Dendritic cell treated with granulocyte-macrophage colony-stimulating factor and Interleukin-4, amounts not matched to agents 40 ng/mL and 50 ng/mL, for 4 days (primary cell): ENCODE results near the gene USP6NL.

ENCODE experiments used
- H3K27ac Mint-ChIP-seq: one replicate; pipeline ENCODE4 v1.8.0; 2022; ENCODE audit warnings: mild to moderate bottlenecking, mixed read lengths
- H3K27me3 Mint-ChIP-seq: one replicate; pipeline ENCODE4 v1.8.0; 2022; ENCODE audit warnings: mild to moderate bottlenecking, mixed read lengths
- H3K36me3 Mint-ChIP-seq: one replicate; pipeline ENCODE4 v1.8.0; 2022; ENCODE audit warnings: low read depth, mixed read lengths
- H3K4me1 Mint-ChIP-seq: one replicate; pipeline ENCODE4 v1.8.0; 2022; ENCODE audit warnings: low read depth, mixed read lengths
- H3K4me3 Mint-ChIP-seq: one replicate; pipeline ENCODE4 v1.8.0; 2022; ENCODE audit warnings: mild to moderate bottlenecking, moderate library complexity, mixed read lengths
- H3K9me3 Mint-ChIP-seq: one replicate; pipeline ENCODE4 v1.8.0; 2022; ENCODE audit warnings: mixed read lengths
- intact Hi-C: fragments of 100-400 bp; cut with micrococcal nuclease; formaldehyde crosslinking; loops from one replicate; pipeline ENCODE4 v1.15.0; 2022

USP6NL gene

DNA sequence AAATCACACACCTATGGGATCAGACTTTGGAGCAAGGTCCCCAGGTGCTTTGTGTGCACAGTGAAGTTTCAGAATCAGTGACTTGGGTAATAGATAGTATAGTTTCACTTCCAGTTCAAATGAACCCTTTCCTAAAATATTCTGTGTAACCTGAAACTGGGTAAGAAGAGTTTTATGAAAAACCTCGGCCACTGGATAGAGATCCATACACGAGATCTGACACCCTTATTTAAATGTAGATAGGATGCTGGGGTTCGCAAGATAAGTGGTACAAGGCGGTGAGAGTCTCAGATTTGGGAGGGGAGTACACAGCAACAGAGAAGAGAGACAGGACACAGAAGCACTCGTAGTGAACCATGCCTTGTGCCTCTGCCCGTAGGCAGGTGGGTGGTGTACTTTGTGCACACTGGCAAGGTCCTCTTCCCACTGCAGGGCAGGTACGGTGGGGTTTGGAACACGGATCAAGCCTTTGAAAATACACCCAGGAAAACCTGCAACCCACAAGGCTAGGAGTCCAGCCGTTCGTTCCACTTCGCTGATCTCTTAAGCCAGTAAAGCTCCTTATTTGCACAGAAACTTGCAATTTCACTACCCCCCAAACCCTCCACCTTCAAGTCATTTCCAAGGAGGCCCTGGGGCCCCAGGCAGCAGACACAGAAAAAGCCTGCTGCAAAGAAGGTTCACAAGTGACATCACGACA, 162.8 kb downstream of the USP6NL start:
- Mint-ChIP-seq H3K27me3 (peaks cover 11% of the 10 kb centered on the region), H3K27ac (no peak overlapping the region), H3K9me3 (no peaks in the 10 kb centered on the region), H3K4me1 (no peaks in the 10 kb centered on the region), H3K36me3 (no peaks in the 10 kb centered on the region), H3K4me3 (no peak overlapping the region)
- intact Hi-C loops: no loop called here

DNA sequence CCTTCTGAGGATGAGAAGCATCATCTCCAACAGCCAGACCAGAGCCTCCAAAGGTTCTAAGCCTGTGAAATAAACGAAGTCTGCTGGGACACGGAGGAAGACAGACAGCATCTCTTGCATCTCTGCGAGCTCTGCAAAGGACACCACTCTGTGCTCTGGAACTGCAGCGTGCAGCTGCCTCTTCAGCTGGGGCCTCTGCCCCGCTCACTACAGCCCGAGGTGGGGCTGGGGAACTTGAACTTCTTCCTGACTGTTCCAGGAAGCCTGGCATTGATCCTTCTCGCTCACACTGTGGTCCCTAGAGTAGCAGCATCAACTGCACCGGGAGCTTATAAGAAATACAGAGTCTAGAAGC, 163.3 kb downstream of the USP6NL start:
- Mint-ChIP-seq H3K36me3 (no peaks in the 10 kb centered on the region), H3K27me3 (peaks cover 11% of the 10 kb centered on the region), H3K27ac (no peak overlapping the region), H3K9me3 (no peaks in the 10 kb centered on the region), H3K4me3 (no peak overlapping the region), H3K4me1 (no peaks in the 10 kb centered on the region)
- intact Hi-C loops: no loop called here

DNA sequence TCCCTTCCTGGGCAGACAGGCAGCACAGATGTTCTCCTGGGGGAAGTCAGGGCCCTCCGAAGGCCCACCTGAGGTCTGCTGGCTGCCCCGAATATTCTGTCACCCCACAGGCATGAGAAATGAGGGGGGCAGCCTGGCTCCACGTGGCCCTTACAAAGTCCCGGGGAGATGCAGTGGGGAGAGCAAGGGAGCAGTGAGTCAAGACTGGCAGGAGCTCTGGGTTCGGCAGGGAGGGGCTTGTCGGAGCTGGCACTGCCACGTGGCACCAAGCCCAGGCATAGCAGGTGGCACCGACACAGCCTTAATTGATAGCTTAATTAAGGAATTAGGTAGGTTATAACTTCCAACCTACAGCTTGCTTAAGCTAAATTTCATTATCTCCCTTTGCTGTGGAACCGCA, 163.9 kb downstream of the USP6NL start:
- H3K27me3 Mint-ChIP-seq: peaks cover 11% of the 10 kb centered on the region
- H3K9me3 Mint-ChIP-seq: no peaks in the 10 kb centered on the region
- H3K36me3 Mint-ChIP-seq: no peaks in the 10 kb centered on the region
- no peak overlapping the region for H3K27ac Mint-ChIP-seq
- no peak overlapping the region for H3K4me3 Mint-ChIP-seq
- no peaks in the 10 kb centered on the region for H3K4me1 Mint-ChIP-seq
- intact Hi-C loops: no loop called here

DNA sequence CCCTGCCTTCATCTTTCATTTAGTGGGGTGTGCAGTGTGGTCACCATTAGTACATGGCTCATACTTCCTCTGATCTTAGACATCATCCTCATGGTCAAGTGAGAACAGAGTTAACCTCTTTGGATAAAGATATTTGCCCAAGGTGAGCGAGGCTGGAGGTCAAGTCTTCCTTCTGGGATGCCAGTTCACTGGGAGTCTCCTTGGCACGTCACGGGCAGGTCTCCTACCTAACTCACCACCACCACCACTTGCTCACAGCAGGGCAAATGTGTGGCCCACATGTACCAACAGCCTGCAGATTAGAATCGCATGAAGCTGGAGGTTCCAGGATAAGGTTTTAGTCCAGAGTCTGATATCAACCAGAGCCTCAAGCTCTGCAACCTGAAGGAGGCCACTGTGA, 164.6 kb downstream of the USP6NL start:
- intact Hi-C loops: no loop called here

DNA sequence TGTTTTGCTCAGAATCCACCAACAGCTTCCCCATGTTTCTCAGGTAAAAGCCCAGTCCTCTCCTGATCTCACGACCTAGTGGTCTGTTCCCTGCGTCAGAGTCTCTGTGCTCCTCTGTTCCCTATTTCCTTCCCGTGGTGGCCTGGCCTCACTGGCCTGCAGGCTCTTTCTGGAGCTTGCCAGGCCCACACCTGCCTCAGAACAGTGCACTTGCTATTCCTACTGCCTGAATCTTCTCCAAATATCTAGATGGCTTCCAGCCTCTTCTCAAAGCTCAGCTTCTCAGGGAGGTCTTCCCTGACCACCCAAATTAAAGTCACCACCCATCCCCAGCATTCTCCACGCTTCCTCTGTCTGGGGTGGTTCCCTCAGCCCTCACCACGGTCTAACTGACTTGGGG, 165.3 kb downstream of the USP6NL start:
- intact Hi-C loops: no loop called here

More for the DNA sequence above, 164.6 kb downstream of the USP6NL start:
- Mint-ChIP-seq H3K27ac (no peak overlapping the region), H3K27me3 (peaks cover 9% of the 10 kb centered on the region), H3K4me1 (no peaks in the 10 kb centered on the region), H3K36me3 (no peaks in the 10 kb centered on the region), H3K4me3 (no peak overlapping the region), H3K9me3 (no peaks in the 10 kb centered on the region)

DNA sequence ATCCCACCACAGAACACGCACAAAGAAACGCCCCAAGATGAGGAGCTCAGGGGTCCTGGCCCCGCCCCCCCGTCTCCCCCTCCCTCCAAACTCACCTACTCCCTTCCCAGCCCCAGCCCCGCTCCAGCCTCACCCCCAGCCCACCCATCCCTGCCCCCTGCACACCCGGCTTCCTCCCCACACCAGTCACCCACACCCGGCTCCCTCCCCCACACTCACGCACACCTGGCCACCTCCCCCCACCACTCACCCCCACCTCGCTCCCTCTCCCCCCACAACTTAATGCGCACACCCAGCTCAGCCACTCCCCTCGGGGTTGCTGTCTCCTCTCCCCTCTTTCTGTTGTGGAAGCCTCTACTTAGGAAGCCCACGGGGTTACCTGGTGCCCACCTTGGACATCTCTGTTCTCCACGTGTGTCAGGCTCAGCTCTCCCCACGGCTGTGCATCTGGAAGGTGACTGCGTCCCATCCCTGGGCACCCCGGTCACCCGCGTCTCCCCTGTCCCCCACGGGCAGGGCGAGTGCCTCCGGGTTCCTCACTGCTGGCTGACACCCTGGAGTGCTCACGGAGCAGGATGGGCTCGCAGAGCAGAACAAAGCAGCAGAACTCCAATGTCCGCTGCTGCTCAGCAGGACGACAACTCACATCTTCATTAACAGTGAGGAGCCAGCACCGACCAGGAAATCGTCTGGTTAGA, 166.8 kb downstream of the USP6NL start:
- Mint-ChIP-seq H3K27ac (no peak overlapping the region), H3K4me1 (no peaks in the 10 kb centered on the region), H3K9me3 (no peaks in the 10 kb centered on the region), H3K36me3 (no peaks in the 10 kb centered on the region), H3K27me3 (no peaks in the 10 kb centered on the region), H3K4me3 (no peak overlapping the region)
- intact Hi-C loops: no loop called here

More for the DNA sequence above, 165.3 kb downstream of the USP6NL start:
- Mint-ChIP-seq H3K4me3 (no peak overlapping the region), H3K27me3 (peaks cover 4% of the 10 kb centered on the region), H3K36me3 (no peaks in the 10 kb centered on the region), H3K27ac (no peak overlapping the region), H3K9me3 (no peaks in the 10 kb centered on the region), H3K4me1 (no peaks in the 10 kb centered on the region)

DNA sequence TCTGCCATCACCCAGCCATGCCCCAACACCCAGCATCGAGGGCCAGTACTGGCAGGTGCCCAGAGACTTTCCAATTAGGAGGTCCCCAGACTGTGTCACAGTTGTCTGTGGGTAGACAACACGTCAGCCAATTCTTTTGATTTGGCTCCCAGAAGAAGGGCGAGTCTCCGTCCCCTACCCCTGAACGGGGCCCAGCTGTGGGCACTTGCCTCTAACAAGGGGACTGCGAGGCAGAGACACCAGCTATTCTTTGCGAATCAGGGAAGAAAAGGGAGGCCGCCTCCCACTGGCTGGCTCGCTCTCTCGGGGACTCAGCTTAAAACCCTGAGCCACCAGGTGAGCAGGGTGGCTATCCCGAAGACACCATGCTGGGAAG, 167.3 kb downstream of the USP6NL start:
- Mint-ChIP-seq H3K4me3 (no peak overlapping the region), H3K27ac (no peak overlapping the region), H3K4me1 (no peaks in the 10 kb centered on the region), H3K27me3 (no peaks in the 10 kb centered on the region), H3K9me3 (no peaks in the 10 kb centered on the region), H3K36me3 (no peaks in the 10 kb centered on the region)
- intact Hi-C loops: no loop called here

DNA sequence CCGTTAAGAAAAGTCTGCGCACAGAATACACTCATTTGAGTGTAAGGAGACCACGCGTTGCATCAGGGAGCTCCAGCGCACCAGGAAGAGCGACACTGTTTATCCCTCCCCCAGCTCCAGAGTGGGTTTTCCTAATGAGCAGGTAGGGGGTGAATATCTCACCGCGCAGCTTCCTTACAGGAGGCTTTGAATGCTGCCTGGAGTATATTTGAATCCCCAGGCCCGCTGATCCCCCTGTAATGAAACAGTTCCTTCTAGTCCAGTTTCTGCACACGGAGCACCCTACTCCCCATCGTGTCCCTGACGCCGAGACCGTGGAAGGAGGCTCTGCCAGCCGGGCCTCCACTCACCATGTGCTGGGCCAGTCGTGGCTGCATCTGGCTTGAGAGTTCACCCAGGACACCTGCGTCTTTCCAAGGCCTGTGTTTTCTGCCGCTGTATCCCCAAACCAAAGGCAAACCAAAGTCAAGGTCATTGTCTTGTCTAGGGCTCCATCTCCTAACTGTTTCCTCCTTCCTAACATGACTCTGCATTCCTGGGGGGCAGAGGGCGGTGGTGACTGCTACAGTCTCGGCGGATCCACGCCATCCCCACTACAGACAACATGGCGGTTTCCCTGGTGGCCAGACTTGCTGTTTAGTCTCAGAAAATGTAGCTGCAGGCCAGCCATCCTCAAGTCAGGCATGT, 167.8 kb downstream of the USP6NL start:
- intact Hi-C loops: no loop called here
- no peak overlapping the region for H3K4me3 Mint-ChIP-seq
- H3K9me3 Mint-ChIP-seq: no peaks in the 10 kb centered on the region
- H3K27ac Mint-ChIP-seq: no peak overlapping the region
- H3K36me3 Mint-ChIP-seq: no peaks in the 10 kb centered on the region
- H3K4me1 Mint-ChIP-seq: no peaks in the 10 kb centered on the region
- H3K27me3 Mint-ChIP-seq: no peaks in the 10 kb centered on the region

DNA sequence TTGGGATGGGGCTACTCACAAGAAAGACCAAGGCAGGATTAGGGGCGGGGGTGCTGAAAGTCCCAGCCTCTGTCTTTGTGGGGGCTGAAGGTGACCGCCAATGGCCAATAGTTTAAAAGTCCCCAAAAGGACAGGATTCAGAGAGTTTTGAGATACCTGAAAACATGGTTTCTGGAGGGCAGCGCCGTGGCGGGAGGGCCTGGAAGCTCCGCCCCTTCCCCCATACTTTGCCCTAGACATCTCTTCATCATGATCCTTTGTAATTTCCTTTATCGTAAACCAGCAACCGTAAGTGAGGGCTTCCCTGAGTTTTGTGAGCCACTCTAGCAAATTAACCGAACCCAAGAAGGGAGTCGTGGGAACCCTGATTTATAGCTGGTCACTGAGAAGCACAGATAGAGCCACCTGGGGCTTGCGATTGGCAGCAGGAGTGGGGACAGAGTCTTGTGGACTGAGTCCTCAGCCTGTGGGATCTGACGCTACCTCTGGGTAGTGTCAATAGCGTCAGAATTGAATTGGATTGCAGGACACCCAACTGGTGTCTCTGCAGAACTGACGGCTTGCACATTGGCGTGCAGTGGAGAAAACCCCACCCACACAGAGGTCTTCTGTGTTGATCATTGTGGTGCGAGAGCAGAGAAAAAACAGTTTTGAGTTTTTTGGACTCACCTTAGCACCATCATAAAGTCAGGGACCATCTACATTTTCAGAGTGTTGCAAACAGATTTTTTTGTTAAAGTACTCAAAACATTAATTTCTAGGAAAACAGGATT, 169.3 kb downstream of the USP6NL start:
- no peak overlapping the region for H3K27ac Mint-ChIP-seq
- no peaks in the 10 kb centered on the region for H3K27me3 Mint-ChIP-seq
- H3K36me3 Mint-ChIP-seq: no peaks in the 10 kb centered on the region
- no peaks in the 10 kb centered on the region for H3K4me1 Mint-ChIP-seq
- H3K9me3 Mint-ChIP-seq: no peaks in the 10 kb centered on the region
- H3K4me3 Mint-ChIP-seq: no peak overlapping the region
- intact Hi-C loops: no loop called here

DNA sequence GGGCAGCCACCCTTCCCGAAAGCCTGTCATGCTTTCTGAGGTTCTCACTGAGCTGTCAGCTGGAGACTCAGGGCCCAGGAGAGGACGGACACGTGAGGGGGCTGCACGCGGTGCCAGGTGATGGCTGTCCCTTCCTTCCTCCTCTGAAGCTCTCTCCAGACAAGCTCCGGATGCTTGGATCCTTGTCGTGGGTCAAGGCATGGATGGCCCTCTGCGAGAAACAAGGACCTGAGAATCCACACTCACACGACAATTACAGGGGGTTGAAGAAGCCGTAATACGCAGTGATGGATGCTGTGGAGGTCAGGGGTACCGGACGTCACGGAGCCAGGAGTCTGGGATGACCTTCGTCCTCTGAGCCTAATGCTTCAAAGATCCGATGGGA, 170.3 kb downstream of the USP6NL start:
- no peaks in the 10 kb centered on the region for H3K36me3 Mint-ChIP-seq
- H3K27me3 Mint-ChIP-seq: no peaks in the 10 kb centered on the region
- no peaks in the 10 kb centered on the region for H3K4me1 Mint-ChIP-seq
- H3K9me3 Mint-ChIP-seq: no peaks in the 10 kb centered on the region
- H3K27ac Mint-ChIP-seq: no peak overlapping the region
- intact Hi-C loops: no loop called here
- no peak overlapping the region for H3K4me3 Mint-ChIP-seq

DNA sequence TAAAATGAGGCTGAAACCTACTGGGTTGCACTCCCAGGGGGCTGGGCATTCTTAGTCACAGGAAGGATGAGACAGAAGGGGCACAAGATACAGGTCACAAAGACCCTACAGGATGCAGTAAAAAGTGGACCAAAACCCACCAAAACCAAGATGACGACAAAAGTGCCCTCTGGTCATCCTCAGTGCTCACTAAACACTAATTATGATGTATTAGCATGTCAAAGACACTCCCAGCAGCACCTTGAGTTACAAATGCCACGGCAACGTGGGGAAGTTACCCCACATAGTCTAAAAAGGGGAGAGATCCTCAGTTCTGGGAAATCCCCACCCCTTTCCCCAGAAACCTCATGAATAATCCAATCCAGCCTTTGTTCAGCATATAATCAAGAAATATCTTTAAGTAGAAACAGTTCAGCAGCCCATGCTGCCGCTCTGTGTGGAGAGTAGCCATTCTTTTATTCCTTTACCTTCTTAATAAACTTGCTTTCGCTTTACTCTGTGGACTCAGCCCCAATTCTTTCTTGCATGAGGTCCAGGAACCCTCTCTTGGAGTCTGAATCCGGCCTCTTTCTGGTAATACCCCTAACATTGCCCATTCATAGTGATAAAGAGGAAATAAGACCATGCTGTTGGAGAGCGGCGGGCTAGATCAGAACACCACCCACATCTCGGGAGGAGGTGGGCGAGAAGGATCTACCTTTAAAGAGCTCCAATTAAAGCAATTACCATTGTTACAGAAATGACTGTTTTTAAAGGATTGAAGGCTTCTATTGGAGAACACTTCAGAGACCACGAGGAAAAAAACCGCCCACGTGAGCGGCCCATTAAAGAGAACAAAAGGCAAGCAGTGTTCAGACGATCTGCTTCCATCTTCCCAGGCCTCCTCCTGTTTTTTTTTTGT, 170.9 kb downstream of the USP6NL start:
- H3K4me3 Mint-ChIP-seq: no peak overlapping the region
- no peaks in the 10 kb centered on the region for H3K9me3 Mint-ChIP-seq
- no peaks in the 10 kb centered on the region for H3K27me3 Mint-ChIP-seq
- no peak overlapping the region for H3K27ac Mint-ChIP-seq
- no peaks in the 10 kb centered on the region for H3K4me1 Mint-ChIP-seq
- no peaks in the 10 kb centered on the region for H3K36me3 Mint-ChIP-seq
- intact Hi-C loops: no loop called here

DNA sequence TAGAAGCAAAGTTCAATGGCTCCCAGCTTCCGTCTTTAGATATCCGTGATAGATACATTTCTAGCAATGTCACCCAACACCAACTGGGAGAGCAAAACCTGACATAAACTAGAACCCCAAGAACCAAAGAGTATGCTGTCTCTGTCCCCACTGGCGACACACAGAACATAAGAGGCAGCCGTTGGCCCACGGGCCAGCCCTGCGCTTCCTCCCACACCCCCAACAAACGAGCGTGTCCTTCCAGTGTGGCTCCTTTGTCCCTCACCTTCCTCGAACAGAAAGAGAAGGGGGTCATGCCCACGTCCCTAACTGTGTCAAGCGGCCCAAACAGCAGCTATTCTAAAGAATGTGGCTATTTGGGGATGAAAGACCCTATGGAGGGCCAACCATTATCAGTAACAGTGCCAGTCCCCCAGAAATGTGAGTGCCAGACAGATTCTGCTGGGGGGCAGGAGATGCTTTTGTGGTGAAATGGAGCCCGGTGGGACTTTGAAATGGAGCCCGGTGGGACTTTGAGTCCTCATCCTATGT, 171.9 kb downstream of the USP6NL start:
- Mint-ChIP-seq H3K27me3 (no peaks in the 10 kb centered on the region), H3K27ac (no peak overlapping the region), H3K4me3 (no peak overlapping the region), H3K36me3 (no peaks in the 10 kb centered on the region), H3K9me3 (no peaks in the 10 kb centered on the region), H3K4me1 (no peaks in the 10 kb centered on the region)
- intact Hi-C loops: no loop called here
